Adrenal gland (tissue), 5 donors: ENCODE results near the gene PDE9A.

Experiments used
- CTCF ChIP-seq, 6 experiments: fragments of 450-650 bp in 4 of 6; fragments of 200-600 bp in 2 of 6; sonication (generic) in 1 of 6; IDR thresholded peaks; 1 replicate in 5 of 6; 2 replicates in 1 of 6; pipeline versions ENCODE4 v1.5.1 to v1.8.0; 2016 to 2021; ENCODE audit warnings: antibody characterized with exemption in 6 of 6, mild to moderate bottlenecking in 2 of 6, moderate library complexity in 1 of 6
- POLR2A ChIP-seq, 2 donors: fragments of 450-650 bp; IDR thresholded peaks; one replicate each; pipeline ENCODE4 v1.6.1; 2017; ENCODE audit warnings: antibody characterized with exemption in 2 of 2, mild to moderate bottlenecking in 2 of 2, moderate library complexity in 1 of 2
- donor health status: DM: no; HTN: no; CAD: no.

GRCh38 chr21:42735061-42735460 lies 81.6 kb downstream of the PDE9A start:
- no peak for TF ChIP-seq POLR2A (IDR thresholded peaks at IDR 0.05)
- TF ChIP-seq CTCF (IDR thresholded peaks at IDR 0.05), result no peak
